SIG-M5 treated with dmso at 0.1 percent for 504 hours (cell line): ENCODE results near the gene SLC25A14.
A peak's percentile ranks its signal among the peaks of the same experiment; 100 is the strongest.
"Not testable (repeated sequence)": the region's sequence is repeated elsewhere in the genome, so short reads cannot be mapped to it uniquely, and the experiment has no call there.

ENCODE experiments used
- DNase-seq: peaks from one replicate; lab custom pipeline; 2025; ENCODE audit not compliant: unreplicated experiment; lab: John Stamatoyannopoulos, UW

SLC25A14 gene

DNA sequence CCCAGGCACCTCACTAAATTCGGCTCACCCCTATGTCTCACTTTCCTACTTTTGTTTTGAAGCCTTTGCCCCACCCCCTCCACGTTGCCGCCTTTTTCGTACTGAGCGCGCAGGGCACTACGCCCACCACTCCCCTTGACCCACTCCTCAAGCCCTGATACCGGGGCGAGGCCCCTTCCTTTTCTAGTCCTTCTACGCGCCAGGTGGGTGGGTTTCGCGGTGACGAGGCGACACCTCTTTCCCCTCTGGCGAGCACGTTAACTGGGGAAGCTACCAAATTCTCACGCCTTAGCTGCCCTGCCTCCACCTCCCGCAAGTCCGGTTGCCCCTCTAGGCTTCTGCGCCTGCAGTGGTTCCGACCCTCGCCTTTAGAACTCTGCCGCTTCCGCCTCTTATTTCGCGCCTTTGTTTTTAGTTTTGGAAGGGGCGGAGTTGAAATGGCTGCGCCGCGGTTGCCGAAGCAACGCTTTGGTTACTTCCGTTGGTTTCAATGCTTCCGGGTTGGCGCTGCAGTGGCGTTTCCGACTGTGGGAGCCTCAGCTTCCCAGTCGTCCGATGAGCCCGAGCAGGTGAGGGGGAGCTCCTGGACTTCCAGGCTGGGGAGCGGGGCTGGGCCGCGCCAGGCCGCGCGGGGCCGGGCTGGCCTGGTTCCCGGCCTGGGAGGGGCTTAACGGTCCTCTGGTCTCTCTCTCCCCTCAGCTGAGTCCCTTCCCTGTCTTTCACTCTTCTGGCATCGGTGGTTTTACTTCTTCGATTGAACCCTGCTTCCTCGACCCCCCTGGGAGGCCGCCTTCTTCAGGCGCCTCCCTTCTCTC lies at the start of gene SLC25A14:
Gene SLC25A14 (plus strand): TSS at position 512 of the 815 bp plus-strand sequence. CDS start 360 bp downstream, outside the sequence.
- DNase-seq: peak; percentile 73

- no peak for DNase-seq
Observed at GRCh38 chrX:130295519-130296296, 44.0 kb upstream of the SLC25A14 start.

DNA sequence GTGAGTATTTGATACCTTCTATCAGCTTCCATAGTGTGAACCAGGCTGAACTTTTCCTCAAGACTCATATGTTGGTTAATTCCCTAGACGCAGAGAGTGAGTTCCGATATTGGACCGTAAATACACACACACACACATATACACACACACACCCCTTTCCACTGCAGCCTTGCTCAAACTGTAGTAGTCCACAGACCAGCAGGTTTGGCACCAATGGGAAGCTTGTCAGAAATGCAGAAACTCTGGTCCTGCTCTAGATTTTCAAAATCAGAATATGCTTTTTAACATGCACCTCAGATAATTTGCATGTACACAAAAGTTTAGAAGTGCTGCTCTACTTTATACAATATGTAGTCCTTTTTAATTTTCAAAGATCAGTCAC lies 43.4 kb upstream of the SLC25A14 start:
- no peak for DNase-seq

DNA sequence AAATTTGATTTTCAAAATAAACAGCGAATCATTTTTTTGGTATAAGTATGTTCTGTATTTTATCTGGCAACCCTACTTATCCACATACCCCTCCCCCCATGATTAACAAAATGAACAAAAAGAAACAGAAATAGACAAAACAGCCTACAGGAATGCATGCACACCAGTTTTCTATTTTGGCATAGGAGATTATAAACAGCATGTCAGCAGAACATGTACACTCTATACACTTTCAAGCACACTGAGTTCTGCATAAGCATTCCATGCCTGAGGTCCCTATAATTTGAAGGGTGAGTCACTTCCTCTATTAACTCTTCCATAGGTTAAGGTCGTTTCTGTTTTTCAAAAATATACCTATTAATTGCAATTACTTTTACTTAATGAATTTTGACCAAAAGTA lies 43.0 kb upstream of the SLC25A14 start:
- no peak for DNase-seq

- no peak for DNase-seq
Observed at GRCh38 chrX:130299279-130300009, 40.3 kb upstream of the SLC25A14 start.

GRCh38 chrX:130300010-130300282 lies 39.8 kb upstream of the SLC25A14 start:
- DNase-seq: no peak

- no peak for DNase-seq
Observed at GRCh38 chrX:130301405-130301804, 38.3 kb upstream of the SLC25A14 start.

- DNase-seq: no peak
Observed at GRCh38 chrX:130301977-130302376, 37.7 kb upstream of the SLC25A14 start.

DNA sequence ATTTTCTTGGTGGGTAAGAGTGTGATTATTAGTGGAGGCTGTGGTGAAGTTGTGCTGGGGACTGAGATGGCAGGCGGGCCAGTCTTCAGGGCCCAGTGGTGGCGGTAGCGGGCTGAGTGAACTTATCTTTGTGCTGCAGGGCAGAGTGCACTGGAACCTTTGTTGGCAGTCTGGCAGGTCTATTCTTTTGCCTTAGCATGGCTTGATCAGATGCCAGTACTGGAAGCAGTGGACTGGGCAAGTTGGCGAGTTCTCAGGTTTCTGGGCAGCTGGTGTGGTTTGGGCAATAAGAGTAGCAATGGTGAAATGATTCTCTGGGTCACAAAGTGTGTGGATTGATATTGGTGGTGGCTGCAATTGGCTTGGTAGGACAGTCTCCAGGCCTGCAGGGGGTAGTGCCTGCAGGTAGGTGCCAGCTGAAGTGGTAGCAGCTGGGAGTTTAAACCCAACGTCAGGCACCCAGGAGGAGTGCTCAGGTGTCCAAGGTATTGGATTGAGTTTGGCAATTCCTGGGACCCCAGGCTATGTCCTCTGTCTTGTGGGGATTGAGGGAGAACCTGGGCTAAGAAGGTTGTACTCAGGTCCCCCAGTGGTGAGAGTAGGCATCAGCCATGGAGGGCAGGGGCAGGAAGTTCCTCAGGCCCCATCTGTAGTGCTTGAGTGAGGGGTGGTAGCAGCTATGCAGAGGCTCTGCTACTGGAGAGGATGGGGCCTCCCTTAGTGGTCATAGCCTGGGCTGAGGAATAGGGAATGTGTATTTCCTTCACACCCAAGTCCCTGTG lies 34.9 kb upstream of the SLC25A14 start:
- DNase-seq: peak; percentile 1

DNA sequence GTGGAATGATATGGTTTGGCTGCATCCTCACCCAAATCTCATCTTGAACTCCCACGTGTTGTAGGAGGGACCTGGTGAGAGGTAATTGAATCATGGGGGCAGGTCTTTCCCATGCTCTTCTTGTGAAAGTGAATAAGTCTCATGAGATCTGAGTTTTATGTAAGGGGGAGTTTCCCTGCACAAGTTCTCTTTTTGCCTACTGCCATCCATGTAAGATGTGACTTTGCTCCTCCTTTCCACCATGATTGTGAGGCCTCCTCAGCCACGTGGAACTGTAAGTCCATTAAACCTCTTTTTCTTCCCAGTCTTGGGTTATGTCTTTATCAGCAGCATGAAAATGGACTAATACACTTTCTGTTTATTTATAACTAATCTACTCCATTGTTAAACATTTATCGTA lies 19.8 kb upstream of the SLC25A14 start:
- DNase-seq: not testable (repeated sequence)

DNA sequence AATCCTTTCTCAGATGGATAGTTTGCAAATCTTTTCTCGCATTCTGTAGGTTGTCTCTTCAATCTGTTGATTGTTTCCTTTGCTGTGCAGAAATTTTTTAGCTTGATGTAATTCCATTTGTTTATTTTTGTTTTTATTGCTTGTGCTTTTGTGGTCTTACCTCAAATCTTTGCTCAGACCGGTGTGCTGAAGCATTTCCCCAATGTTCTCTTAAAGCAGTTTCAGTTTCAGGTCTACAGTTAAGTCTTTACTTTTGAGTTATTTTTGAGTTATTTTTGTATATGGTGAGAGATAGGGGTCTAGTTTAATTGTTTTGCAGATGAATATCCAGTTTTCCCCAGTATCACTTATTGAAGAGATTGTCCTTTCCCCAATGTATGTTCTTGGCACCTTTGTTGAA lies 18.2 kb upstream of the SLC25A14 start:
- no peak for DNase-seq

DNA sequence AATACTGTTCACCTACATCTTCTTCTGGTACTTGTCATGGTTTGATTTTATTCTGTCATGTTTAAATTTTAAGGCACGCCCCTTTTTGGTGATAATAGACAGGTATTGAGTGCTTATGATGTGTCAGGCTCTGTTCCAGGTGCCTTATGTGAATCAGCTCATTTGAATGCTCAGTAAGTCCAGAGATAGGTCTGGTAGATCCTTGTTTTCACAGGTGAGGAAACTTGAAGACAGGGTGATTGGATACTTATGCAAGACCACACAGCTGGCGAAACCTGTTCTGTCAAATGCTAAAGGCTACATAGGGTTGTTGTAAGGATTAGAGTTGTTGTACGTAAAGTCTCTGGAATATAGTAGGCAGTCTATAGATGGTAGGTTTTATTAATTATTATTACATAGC lies 9.6 kb upstream of the SLC25A14 start:
- DNase-seq: peak; percentile 20

GRCh38 chrX:130330706-130331105 lies 9.0 kb upstream of the SLC25A14 start:
- DNase-seq: peak; percentile 41

GRCh38 chrX:130336531-130336930 lies 3.2 kb upstream of the SLC25A14 start:
- DNase-seq: no peak

- not testable (repeated sequence) for DNase-seq
Observed at GRCh38 chrX:130338869-130339268, 850 bp upstream of the SLC25A14 start.

GRCh38 chrX:130340271-130340670 lies 552 bp downstream of the SLC25A14 start:
- DNase-seq: no peak

GRCh38 chrX:130343411-130343810 lies 3.7 kb downstream of the SLC25A14 start:
- DNase-seq: no peak

GRCh38 chrX:130347321-130347720 lies 7.6 kb downstream of the SLC25A14 start:
- DNase-seq: no peak

DNA sequence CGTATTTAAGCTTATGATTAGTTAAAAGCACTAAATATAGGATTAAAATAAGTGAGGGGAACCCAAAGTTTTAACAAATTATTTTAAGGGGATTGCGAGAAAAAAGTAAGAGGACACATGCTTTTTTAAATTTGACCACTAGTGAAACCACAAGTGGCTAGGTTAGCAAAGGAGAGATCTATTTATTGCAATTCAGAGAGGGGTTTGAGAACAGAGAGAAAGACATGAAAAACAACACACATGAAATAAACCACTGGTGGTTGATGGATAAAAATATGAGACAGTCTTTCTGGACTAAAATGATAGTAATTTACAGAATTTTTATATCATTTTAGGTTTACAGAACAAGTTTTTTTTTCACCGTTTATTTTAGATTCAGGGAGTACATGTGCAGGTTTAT lies 11.8 kb downstream of the SLC25A14 start:
- no peak for DNase-seq

DNA sequence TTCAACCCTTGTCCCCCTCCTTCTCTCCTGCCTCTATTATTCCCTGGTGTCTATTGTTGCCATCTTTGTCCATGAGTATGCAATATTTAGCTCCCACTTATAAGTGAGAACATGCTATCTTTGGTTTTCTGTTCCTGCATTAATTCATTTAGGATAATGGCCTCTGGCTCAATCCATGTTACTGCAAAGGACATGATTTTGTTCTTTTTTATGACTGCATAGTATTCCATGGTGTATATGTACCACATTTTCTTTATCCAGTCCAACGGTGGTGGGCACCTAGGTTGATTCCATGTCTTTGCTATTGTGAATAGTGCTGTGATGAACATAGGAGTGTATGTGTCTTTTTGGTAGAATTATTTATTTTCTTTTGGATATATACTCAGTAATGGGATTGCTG lies 12.3 kb downstream of the SLC25A14 start:
- DNase-seq: not testable (repeated sequence)

GRCh38 chrX:130376077-130376476 lies 36.4 kb downstream of the SLC25A14 start:
- no peak for DNase-seq
